GM19463 (cell line): Measurements from ENCODE around the gene CYCS.
"Not testable (repeated sequence)": the region's sequence is repeated elsewhere in the genome, so short reads cannot be mapped to it uniquely, and the experiment has no call there.

Experiments used
- ATAC-seq: cut with Tn5 transposase; IDR thresholded peaks from one replicate; pipeline ENCODE4 v1.9.1; 2021; ENCODE audit warnings: mild to moderate bottlenecking, moderate library complexity; ENCODE audit not compliant: unreplicated experiment

CYCS gene

GRCh38 chr7:25118048-25118753, 6.9 kb downstream of the CYCS start:
- peak; percentile 20 for ATAC-seq

GRCh38 chr7:25117226-25118047, 7.6 kb downstream of the CYCS start:
- ATAC-seq, result peak; percentile 83

GRCh38 chr7:25116621-25117020, 8.4 kb downstream of the CYCS start:
- ATAC-seq, result no peak

GRCh38 chr7:25110514-25110913, 14.5 kb downstream of the CYCS start:
- not testable (repeated sequence) for ATAC-seq

- no peak for ATAC-seq
These were observed 15.8 kb downstream of the CYCS start for GRCh38 chr7:25109276-25109675.

GRCh38 chr7:25105911-25106310, 19.1 kb downstream of the CYCS start:
- ATAC-seq, result no peak

GRCh38 chr7:25103773-25104172, 21.3 kb downstream of the CYCS start:
- ATAC-seq, result no peak

- ATAC-seq, result no peak
These were observed 23.2 kb downstream of the CYCS start for GRCh38 chr7:25101817-25102216.

GRCh38 chr7:25098096-25099046, 26.7 kb downstream of the CYCS start:
- ATAC-seq, result peak; percentile 60

- no peak for ATAC-seq
These were observed 29.3 kb downstream of the CYCS start for GRCh38 chr7:25095516-25096345.

GRCh38 chr7:25093268-25093826, 31.7 kb downstream of the CYCS start:
- peak; percentile 65 for ATAC-seq

GRCh38 chr7:25091779-25092178, 33.3 kb downstream of the CYCS start:
- no peak for ATAC-seq

- no peak for ATAC-seq
These were observed 33.9 kb downstream of the CYCS start for GRCh38 chr7:25091176-25091575.

- ATAC-seq, result no peak
These were observed 34.7 kb downstream of the CYCS start for GRCh38 chr7:25090374-25090773.

- ATAC-seq, result peak; percentile 91
These were observed 37.2 kb downstream of the CYCS start for GRCh38 chr7:25087855-25088254.

GRCh38 chr7:25084821-25085220, 40.2 kb downstream of the CYCS start:
- no peak for ATAC-seq

- no peak for ATAC-seq
These were observed 41.9 kb downstream of the CYCS start for GRCh38 chr7:25083201-25083600.

- ATAC-seq, result not testable (repeated sequence)
These were observed 43.0 kb downstream of the CYCS start for GRCh38 chr7:25082041-25082440.

GRCh38 chr7:25077096-25077495, 48.0 kb downstream of the CYCS start:
- no peak for ATAC-seq

GRCh38 chr7:25075459-25075858, 49.6 kb downstream of the CYCS start:
- no peak for ATAC-seq
